Spleen (tissue), 7 donors: ENCODE data around the gene TSHZ2.

Experiments used
- CTCF ChIP-seq, 11 experiments: fragments of 200-600 bp in 7 of 11; fragments of 450-650 bp in 4 of 11; sonication (generic) in 4 of 11; IDR thresholded peaks in 8 of 11; conservative IDR thresholded peaks in 3 of 11; 1 replicate in 7 of 11; 2 replicates in 4 of 11; pipeline versions ENCODE4 v1.4.0 to v1.8.0; 2016 to 2021; ENCODE audit warnings: antibody characterized with exemption in 11 of 11, inconsistent platforms in 4 of 11, mild to moderate bottlenecking in 1 of 11
- POLR2A ChIP-seq, 3 donors: fragments of 450-650 bp; IDR thresholded peaks; one replicate each; pipeline ENCODE4 v1.5.1; 2017; ENCODE audit warnings: antibody characterized with exemption in 3 of 3, mild to moderate bottlenecking in 1 of 3
- donor health status: DM: no; HTN: no; CAD: no; lungs with moderate emphysema.
- donor health status: DM: no; HTN: no; CAD: no.
- donor health status: DM: no; HTN: no; CAD: no.

GRCh38 chr20:53170196-53170595 is 198.0 kb downstream of the TSHZ2 start:
- TF ChIP-seq POLR2A (IDR thresholded peaks at IDR 0.05): no peak
- no peak for TF ChIP-seq CTCF (IDR thresholded peaks at IDR 0.05 in 8 of 11, conservative IDR thresholded peaks at IDR 0.05 in 3 of 11)
